Measurements from ENCODE around the gene RFLNA. TPM values are rescaled to one million over a fixed set of nuclear protein-coding genes. Genes with fewer than 3 reads are reported as not detected.

Gene RFLNA
- total RNA-seq, 1 experiment from 2014 or later = 10.6 TPM

- no peaks in the 10 kb centered on the region for H3K27me3 ChIP-seq (ENCODE audit: insufficient read depth, low read length)
- H3K23me2 ChIP-seq (ENCODE audit: insufficient read length, low read depth, low read length, poor library complexity, severe bottlenecking) = no peaks in the 10 kb centered on the region
- TF ChIP-seq, protein P1, sequence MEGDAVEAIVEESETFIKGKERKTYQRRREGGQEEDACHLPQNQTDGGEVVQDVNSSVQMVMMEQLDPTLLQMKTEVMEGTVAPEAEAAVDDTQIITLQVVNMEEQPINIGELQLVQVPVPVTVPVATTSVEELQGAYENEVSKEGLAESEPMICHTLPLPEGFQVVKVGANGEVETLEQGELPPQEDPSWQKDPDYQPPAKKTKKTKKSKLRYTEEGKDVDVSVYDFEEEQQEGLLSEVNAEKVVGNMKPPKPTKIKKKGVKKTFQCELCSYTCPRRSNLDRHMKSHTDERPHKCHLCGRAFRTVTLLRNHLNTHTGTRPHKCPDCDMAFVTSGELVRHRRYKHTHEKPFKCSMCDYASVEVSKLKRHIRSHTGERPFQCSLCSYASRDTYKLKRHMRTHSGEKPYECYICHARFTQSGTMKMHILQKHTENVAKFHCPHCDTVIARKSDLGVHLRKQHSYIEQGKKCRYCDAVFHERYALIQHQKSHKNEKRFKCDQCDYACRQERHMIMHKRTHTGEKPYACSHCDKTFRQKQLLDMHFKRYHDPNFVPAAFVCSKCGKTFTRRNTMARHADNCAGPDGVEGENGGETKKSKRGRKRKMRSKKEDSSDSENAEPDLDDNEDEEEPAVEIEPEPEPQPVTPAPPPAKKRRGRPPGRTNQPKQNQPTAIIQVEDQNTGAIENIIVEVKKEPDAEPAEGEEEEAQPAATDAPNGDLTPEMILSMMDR (conservative IDR thresholded peaks at IDR 0.05) = no peak
- H3K79me1 ChIP-seq (ENCODE audit: insufficient read depth, low read depth, low read length, poor library complexity, severe bottlenecking) = no peaks in the 10 kb centered on the region
- H3K4me2 ChIP-seq (ENCODE audit: insufficient read depth, insufficient read length, low read length) = no peak overlapping the region
- H4K8ac ChIP-seq (replicated peaks; ENCODE audit: insufficient read length, low read depth, low read length) = no peak overlapping the region
- no peak overlapping the region for H4K5ac ChIP-seq (ENCODE audit: insufficient read length, low read depth, low read length)
- H3K4me1 Mint-ChIP-seq = peaks cover 40 to 43% of the 10 kb centered on the region in 2 experiments
- H3K18ac ChIP-seq (ENCODE audit: insufficient read length, low read depth, low read length) = no peak overlapping the region
- no peaks in the 10 kb centered on the region for H3K9me3 ChIP-seq (ENCODE audit: control insufficient read depth, low read depth, low read length)
- no peaks in the 10 kb centered on the region for H3K9me3 Mint-ChIP-seq
- H4K91ac ChIP-seq (ENCODE audit: insufficient read length, low read depth, low read length) = no peak overlapping the region
- no peak overlapping the region for H2BK120ac ChIP-seq (ENCODE audit: low read depth, low read length, poor library complexity, severe bottlenecking)
- peaks cover 18% of the 10 kb centered on the region for H3K27me3 Mint-ChIP-seq (ENCODE audit: low read depth)
- H3K27ac Mint-ChIP-seq = peak overlapping the region in 2 of 3 experiments; percentile 35 to 50; a peak in 3 of 7 replicates
- H3K36me3 Mint-ChIP-seq (ENCODE audit: insufficient read depth in 1 of 3, low read depth in 3 of 3) = peaks cover 3 to 14% (median 7%) of the 10 kb centered on the region in 3 experiments
- H3K23ac ChIP-seq (ENCODE audit: insufficient read length, low read depth, low read length) = no peak overlapping the region
- no peaks in the 10 kb centered on the region for H3K79me2 ChIP-seq (ENCODE audit: insufficient read depth, low read length)
- no peak overlapping the region for H2BK15ac ChIP-seq (ENCODE audit: low read depth, low read length)
- H3T11ph ChIP-seq (ENCODE audit: low read length) = no peak overlapping the region
- H2BK12ac ChIP-seq (ENCODE audit: insufficient read length, low read depth, low read length) = no peak overlapping the region
- H3K27ac ChIP-seq (ENCODE audit: insufficient read length, low read depth, low read length) = no peak overlapping the region
- H3K9ac ChIP-seq (ENCODE audit: extremely low read depth, insufficient read length, low read length) = no peak overlapping the region
- H2BK20ac ChIP-seq (ENCODE audit: low read depth, low read length, poor library complexity, severe bottlenecking) = no peak overlapping the region
- H3K4me1 ChIP-seq (ENCODE audit: insufficient read depth, low read length) = peaks cover 3% of the 10 kb centered on the region; the same call in 1 of the 2 replicates
- DNase-seq = no peak
- H4K20me1 ChIP-seq (ENCODE audit: control insufficient read depth, insufficient read depth, insufficient read length) = no peaks in the 10 kb centered on the region
- no peak overlapping the region for H2BK5ac ChIP-seq (ENCODE audit: insufficient read length, low read length)
- no peak overlapping the region for H2AFZ ChIP-seq (ENCODE audit: low read length)
- H3K14ac ChIP-seq (ENCODE audit: insufficient read depth, low read length) = no peak overlapping the region; the same call in 1 of the 2 replicates
- no peak overlapping the region for H3K4me3 Mint-ChIP-seq
- no CpG with 5 or more reads among the region's 12 CpGs for WGBS (ENCODE audit: extremely low coverage, insufficient read length, low lambda C conversion rate)
- no peak overlapping the region for H3K4ac ChIP-seq (ENCODE audit: low read depth, low read length)
- H3K56ac ChIP-seq (ENCODE audit: insufficient read length, low read depth, low read length) = no peak overlapping the region
- H2AK5ac ChIP-seq (ENCODE audit: insufficient read length, low read length) = no peak overlapping the region
Observed at GRCh38 chr12:124317400-124317799, 22.5 kb downstream of the RFLNA start.
